Activated naive CD4-positive, alpha-beta T cell treated with anti-CD3 and anti-CD28 coated beads, Interleukin-2, amount 50 U/mL, for 72 hours (primary cell): ENCODE measurements around the gene SYT17. TPM values are rescaled to one million over a fixed set of nuclear protein-coding genes. Genes with fewer than 3 reads are reported as not detected.
A peak's percentile ranks its signal among the peaks of the same experiment; 100 is the strongest.

ENCODE experiments used
- ATAC-seq, 2 donors: fragments of 150-1000 bp; cut with Tn5 transposase; 2 replicates each; pipeline ENCODE4 v1.10.0; 2021; ENCODE audit warnings: mild to moderate bottlenecking in 2 of 2, moderate library complexity in 2 of 2
- DNase-seq, 2 donors: peaks; one replicate each; pipeline ENCODE4 v3.0.0; 2021 to 2022; ENCODE audit warnings: low spot score in 2 of 2
- H3K27ac Mint-ChIP-seq, 2 donors: one replicate each; pipeline ENCODE4 v1.8.0; 2022; ENCODE audit warnings: mild to moderate bottlenecking in 2 of 2, mixed read lengths in 2 of 2
- H3K36me3 Mint-ChIP-seq, 2 donors: one replicate each; pipeline ENCODE4 v1.8.0; 2022; ENCODE audit warnings: mixed read lengths in 2 of 2
- H3K9me3 Mint-ChIP-seq, 2 donors: one replicate each; pipeline ENCODE4 v1.8.0; 2022; ENCODE audit warnings: mixed read lengths in 2 of 2
- total RNA-seq, 2 donors: library from RNA; stranded (reverse); gene quantifications; one replicate each; pipeline ENCODE4 v1.2.3, GENCODE V29; 2022

SYT17 gene
- total RNA-seq, 2 donors from 2014 or later = not detected

DNA sequence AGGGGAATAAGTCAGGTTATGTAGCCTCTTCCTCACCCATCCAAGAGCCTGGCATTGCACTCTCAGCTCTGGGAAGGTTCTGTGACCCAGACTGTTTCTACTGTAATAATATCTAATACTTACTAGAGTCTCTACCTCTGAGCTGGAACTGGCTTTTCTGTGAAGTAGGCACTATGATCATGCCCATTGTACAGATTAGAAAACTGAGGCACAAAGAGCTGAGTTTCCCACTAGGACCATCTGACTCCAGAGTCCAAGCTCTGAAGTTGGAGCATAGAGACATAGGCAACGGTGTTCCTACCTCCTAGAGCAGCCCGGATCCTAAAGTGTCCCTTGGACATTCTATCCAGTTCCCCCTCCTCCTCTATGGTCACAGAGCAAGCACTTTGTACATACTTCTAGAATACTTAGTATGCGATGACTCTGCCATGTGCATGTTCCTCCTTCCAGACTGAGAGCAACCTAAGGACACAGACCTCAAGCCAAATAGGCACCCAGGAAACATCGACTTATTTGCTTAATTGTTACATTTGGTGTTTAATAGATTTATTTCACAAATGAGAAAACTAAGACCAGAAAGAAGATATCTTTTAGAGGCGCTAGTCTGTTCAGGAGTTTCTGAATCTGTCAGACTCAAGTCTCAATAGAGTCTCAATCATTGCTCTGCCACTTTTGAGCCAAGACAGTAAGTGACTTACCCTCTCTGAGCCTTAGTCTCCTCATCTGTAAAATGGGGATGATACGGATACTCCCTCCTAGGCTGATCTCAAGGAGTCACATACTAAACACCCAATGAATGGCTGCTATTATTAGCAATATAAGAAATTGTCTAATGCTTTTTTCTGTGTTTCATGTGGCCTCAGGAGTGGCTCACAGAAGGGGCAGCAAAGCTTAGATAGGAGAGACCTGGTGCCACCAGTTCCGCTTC, 121.1 kb downstream of the SYT17 start:
- Mint-ChIP-seq H3K36me3 (peaks cover 0 to 7% of the 10 kb centered on the region in 2 donors), H3K9me3 (peaks cover 0 to 7% of the 10 kb centered on the region in 2 donors), H3K27ac (no peak overlapping the region)
- DNase-seq = no peak
- ATAC-seq = no peak

GRCh38 chr16:19289811-19290485, 121.9 kb downstream of the SYT17 start:
- Mint-ChIP-seq H3K9me3 (peaks cover 0 to 7% of the 10 kb centered on the region in 2 donors), H3K36me3 (peaks cover 0 to 14% of the 10 kb centered on the region in 2 donors), H3K27ac (no peak overlapping the region)
- ATAC-seq (no peak), DNase-seq (no peak)

DNA sequence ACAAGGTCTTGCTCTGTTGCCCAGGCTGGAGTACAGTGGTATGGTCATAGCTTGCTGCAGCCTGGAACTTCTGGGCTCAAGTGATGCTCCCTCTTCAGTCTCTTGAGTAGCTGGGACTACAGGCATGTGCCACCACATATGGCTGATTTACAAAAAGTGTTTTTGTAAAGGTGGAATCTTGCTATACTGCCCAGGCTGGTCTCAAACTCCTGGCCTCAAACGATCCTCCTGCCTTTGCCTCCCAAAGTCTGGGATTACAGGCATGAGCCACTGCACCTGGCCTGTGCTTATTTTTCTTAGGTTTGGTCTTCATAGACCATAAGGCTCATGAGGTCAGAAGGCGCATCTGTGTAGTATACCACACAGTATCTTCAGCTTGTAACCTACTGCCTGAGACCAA, 122.8 kb downstream of the SYT17 start:
- peaks cover 0 to 7% of the 10 kb centered on the region in 2 donors for H3K9me3 Mint-ChIP-seq
- no peak for DNase-seq
- ATAC-seq = no peak
- peak overlapping the region in 1 of 2 donors; percentile 82 for H3K27ac Mint-ChIP-seq
- H3K36me3 Mint-ChIP-seq = peaks cover 0 to 20% of the 10 kb centered on the region in 2 donors

DNA sequence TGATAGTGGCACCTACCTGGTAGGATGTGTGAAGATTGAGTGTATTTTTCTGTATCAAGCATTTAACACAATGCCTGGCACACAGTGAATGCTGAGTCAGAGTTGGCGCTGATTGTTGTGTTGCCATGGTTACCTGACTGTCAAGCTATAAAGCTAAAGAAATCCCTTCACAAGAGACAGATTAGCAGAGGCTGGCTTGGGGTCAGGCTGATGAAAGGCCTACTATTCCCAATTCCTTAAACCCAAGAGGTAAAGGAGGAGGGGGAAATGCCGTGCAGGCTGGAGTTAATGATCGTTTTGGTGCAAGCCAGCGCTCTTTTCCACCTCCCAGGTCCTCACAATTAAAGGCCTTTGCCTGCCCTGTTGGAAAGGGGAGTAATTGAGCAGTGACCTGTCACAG, 123.4 kb downstream of the SYT17 start:
- DNase-seq (no peak), ATAC-seq (no peak)
- H3K27ac Mint-ChIP-seq = peak overlapping the region in 1 of 2 donors; percentile 82
- H3K36me3 Mint-ChIP-seq = peaks cover 0 to 20% of the 10 kb centered on the region in 2 donors
- H3K9me3 Mint-ChIP-seq = peaks cover 0 to 7% of the 10 kb centered on the region in 2 donors

- peaks cover 0 to 7% of the 10 kb centered on the region in 2 donors for H3K9me3 Mint-ChIP-seq
- H3K27ac Mint-ChIP-seq = no peak overlapping the region
- peaks cover 0 to 20% of the 10 kb centered on the region in 2 donors for H3K36me3 Mint-ChIP-seq
- DNase-seq (no peak), ATAC-seq (no peak)
Observed at GRCh38 chr16:19292186-19292585, 124.1 kb downstream of the SYT17 start.

- DNase-seq (peak in 1 of 2 donors; percentile 34), ATAC-seq (peak; percentile 82 to 86)
- peaks cover 0 to 20% of the 10 kb centered on the region in 2 donors for H3K36me3 Mint-ChIP-seq
- peaks cover 0 to 7% of the 10 kb centered on the region in 2 donors for H3K9me3 Mint-ChIP-seq
- H3K27ac Mint-ChIP-seq = peak overlapping the region; percentile 5 to 44
Observed at GRCh38 chr16:19294156-19294649, 126.2 kb downstream of the SYT17 start.

GRCh38 chr16:19295393-19295792, 127.4 kb downstream of the SYT17 start:
- ATAC-seq (peak; percentile 56 to 66), DNase-seq (no peak)
- Mint-ChIP-seq H3K36me3 (peaks cover 0 to 20% of the 10 kb centered on the region in 2 donors), H3K9me3 (peaks cover 0 to 12% of the 10 kb centered on the region in 2 donors), H3K27ac (peak overlapping the region; percentile 5 to 93)

DNA sequence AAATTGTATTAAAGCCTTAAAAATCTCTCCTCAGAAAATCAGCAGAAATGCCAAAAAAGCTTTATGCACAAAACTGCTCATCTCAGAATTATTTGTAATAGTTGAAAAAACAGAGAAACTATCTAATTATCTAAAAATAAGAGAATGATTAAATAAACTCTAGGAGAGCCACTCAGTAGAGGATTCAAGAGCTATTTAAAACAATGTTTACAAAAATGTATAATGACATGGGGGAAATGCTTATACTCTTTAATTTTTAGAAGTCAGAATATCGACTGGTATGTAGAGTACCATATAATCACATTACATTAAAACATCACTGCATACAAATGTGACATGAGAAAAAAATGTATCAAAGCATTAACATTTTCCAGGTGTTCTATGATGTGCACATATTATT, 129.4 kb downstream of the SYT17 start:
- H3K9me3 Mint-ChIP-seq = peaks cover 0 to 11% of the 10 kb centered on the region in 2 donors
- ATAC-seq = no peak

GRCh38 chr16:19299565-19299964, 131.5 kb downstream of the SYT17 start:
- Mint-ChIP-seq H3K9me3 (peaks cover 4 to 5% of the 10 kb centered on the region in 2 donors), H3K36me3 (peaks cover 0 to 9% of the 10 kb centered on the region in 2 donors), H3K27ac (no peak overlapping the region)
- DNase-seq (no peak), ATAC-seq (no peak)

More for the DNA sequence above, 129.4 kb downstream of the SYT17 start:
- Mint-ChIP-seq H3K36me3 (peaks cover 0 to 20% of the 10 kb centered on the region in 2 donors), H3K27ac (no peak overlapping the region)
- DNase-seq = no peak

DNA sequence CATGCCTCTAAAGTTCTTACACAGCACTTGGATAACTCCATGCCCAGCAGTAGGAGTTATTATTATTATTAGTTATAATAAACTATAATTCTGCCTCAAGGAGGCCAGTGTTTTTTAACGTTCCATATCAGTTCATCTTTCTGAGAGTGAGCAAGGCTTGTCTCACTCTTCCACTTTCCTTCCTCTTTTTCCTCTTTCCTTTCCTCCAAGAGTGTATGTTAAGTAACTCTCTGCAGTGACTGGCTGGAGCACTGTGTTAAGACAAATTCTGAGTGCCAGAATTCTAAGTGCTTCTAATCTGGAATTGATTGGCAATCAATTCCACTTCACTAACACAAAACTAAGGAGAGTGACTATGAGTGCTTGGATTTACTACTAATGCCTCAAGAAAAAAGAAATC, 133.9 kb downstream of the SYT17 start:
- ATAC-seq = no peak

GRCh38 chr16:19304750-19305149, 136.7 kb downstream of the SYT17 start:
- DNase-seq (no peak), ATAC-seq (no peak)
- Mint-ChIP-seq H3K36me3 (no peaks in the 10 kb centered on the region), H3K27ac (no peak overlapping the region), H3K9me3 (peaks cover 4 to 6% of the 10 kb centered on the region in 2 donors)

More for the DNA sequence above, 133.9 kb downstream of the SYT17 start:
- DNase-seq = no peak
- H3K36me3 Mint-ChIP-seq = no peaks in the 10 kb centered on the region
- H3K9me3 Mint-ChIP-seq = peaks cover 4 to 5% of the 10 kb centered on the region in 2 donors
- H3K27ac Mint-ChIP-seq = no peak overlapping the region

DNA sequence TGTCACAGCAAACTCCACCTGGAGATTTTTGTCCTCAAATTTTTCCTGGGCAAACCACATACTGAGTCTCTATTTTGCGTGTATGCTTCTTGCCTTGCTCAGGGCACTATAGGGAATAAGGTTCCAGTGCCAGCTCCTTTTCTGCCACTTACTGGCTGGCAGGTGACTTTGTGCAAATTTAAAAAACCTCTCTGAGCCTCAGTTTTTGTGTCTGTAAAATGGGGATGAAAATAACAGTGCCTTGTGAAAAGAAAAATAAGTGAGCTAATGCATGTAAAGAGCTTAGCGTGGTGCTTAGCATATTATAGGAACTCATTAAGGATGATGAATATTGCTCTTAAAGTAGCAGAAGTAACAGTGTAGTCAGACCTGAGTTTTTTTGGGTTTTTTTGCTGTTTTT, 137.4 kb downstream of the SYT17 start:
- ATAC-seq = no peak
- Mint-ChIP-seq H3K9me3 (peaks cover 4 to 6% of the 10 kb centered on the region in 2 donors), H3K27ac (no peak overlapping the region), H3K36me3 (no peaks in the 10 kb centered on the region)
- DNase-seq = no peak

GRCh38 chr16:19307587-19308241, 139.7 kb downstream of the SYT17 start:
- Mint-ChIP-seq H3K9me3 (peaks cover 4 to 6% of the 10 kb centered on the region in 2 donors), H3K36me3 (no peaks in the 10 kb centered on the region), H3K27ac (no peak overlapping the region)
- peak in 1 of 2 donors; percentile 18 for DNase-seq
- no peak for ATAC-seq

DNA sequence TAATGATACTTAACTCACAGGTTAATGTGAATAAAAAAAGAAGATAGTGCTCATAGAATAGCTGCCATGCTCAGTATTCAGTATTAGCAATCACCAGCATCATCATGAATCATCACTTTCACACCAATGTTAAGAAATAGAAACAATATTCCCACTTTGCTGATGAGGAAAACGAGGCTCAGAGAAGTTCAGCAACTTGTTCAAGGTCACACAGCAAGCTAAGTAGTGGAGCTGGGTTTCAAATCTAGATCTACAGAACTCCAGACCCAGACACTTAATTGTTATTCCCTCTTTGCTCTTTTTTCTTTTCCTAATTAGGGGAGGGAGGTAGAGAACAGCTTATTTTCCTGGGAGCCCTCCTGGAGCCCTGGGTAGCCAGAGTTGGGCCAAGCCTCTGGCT, 140.4 kb downstream of the SYT17 start:
- Mint-ChIP-seq H3K27ac (no peak overlapping the region), H3K36me3 (no peaks in the 10 kb centered on the region), H3K9me3 (peaks cover 0 to 6% of the 10 kb centered on the region in 2 donors)
- no peak for DNase-seq
- ATAC-seq = no peak

DNA sequence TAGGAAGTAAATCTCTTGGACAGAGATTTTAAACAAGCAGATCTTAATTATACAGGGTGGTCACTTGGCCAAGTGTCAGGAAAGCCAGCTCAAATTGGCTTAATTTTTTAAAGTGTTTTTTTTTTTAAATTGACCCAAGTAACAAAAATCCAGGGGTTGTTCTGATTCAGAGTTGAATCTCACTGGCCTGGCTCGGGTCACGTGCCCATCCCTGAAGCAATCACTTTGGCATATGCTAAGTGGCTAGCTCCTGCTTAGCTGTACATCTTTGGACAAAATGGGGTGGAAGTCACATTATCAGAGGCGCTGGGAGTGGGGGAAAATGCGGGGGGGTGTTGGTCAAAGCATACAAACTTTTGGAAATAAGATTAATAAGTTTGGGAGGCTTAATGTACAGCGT, 141.1 kb downstream of the SYT17 start:
- no peak for ATAC-seq
- no peak for DNase-seq
- no peaks in the 10 kb centered on the region for H3K36me3 Mint-ChIP-seq
- no peak overlapping the region for H3K27ac Mint-ChIP-seq
- H3K9me3 Mint-ChIP-seq = peaks cover 0 to 6% of the 10 kb centered on the region in 2 donors

- H3K36me3 Mint-ChIP-seq = no peaks in the 10 kb centered on the region
- ATAC-seq (no peak), DNase-seq (no peak)
- H3K27ac Mint-ChIP-seq = no peak overlapping the region
- no peaks in the 10 kb centered on the region for H3K9me3 Mint-ChIP-seq
Observed at GRCh38 chr16:19314718-19315425, 146.8 kb downstream of the SYT17 start.
